HepG2 (cell line): ENCODE data around the gene MAPK1. TPM values are rescaled to one million over a fixed set of nuclear protein-coding genes. Genes with fewer than 3 reads are reported as not detected.

Source experiments
- ATAC-seq: fragments of 200-7000 bp; cut with Tn5 transposase; 3 replicates; pipeline ENCODE4 v1.9.1; 2020; ENCODE audit warnings: mild to moderate bottlenecking, moderate library complexity
- BruUV-seq: library from RNA; stranded (reverse); fragments of 400-500 nt; replicated peaks from 2 replicates; lab custom pipeline; 2021; lab: Mats Ljungman, UMichigan
- CTCF ChIA-PET: fragments of 300-600 bp; formaldehyde crosslinking; extraction: SDS; loops from one replicate; lab custom pipeline; 2021; ENCODE audit warnings: low total read pairs, inconsistent platforms, low intra/inter-chr PET ratio; lab: Yijun Ruan, JAX
- POLR2A ChIA-PET: fragments of 350-600 bp; sonication (Branson Sonifier 250); formaldehyde crosslinking; loops from one replicate; lab custom pipeline; 2020; ENCODE audit warnings: antibody characterized with exemption, inconsistent platforms; lab: Yijun Ruan, JAX
- DNase-seq: peaks from one replicate; pipeline ENCODE4 v3.0.0-alpha.2; 2015; ENCODE audit warnings: low spot score
- FAIRE-seq: peaks from 3 replicates; lab custom pipeline; 2011; peaks lifted over from hg19 to GRCh38; lab: Jason Lieb, UNC
- H2AFZ ChIP-seq: one replicate; pipeline ENCODE4 v1.6.1; 2011; ENCODE audit warnings: low read length, inconsistent platforms
- H3K27ac ChIP-seq: fragments of 300-600 bp; 3 replicates; pipeline ENCODE4 v1.8.0; 2011; ENCODE audit warnings: mixed run types, mild to moderate bottlenecking, mixed read lengths, low read length, inconsistent platforms; ENCODE audit not compliant: insufficient read depth; ENCODE audit errors: extremely low read length
- H3K27me3 ChIP-seq, 2 experiments: fragments of 200-600 bp in 1 of 2; 2 replicates in 1 of 2; 3 replicates in 1 of 2; pipeline versions ENCODE4 v1.6.0 to v1.8.0; 2011; ENCODE audit warnings: low read length in 2 of 2, mild to moderate bottlenecking in 2 of 2, moderate library complexity in 2 of 2, inconsistent platforms in 1 of 2; ENCODE audit not compliant: insufficient read depth in 2 of 2, control insufficient read depth in 1 of 2
- H3K36me3 ChIP-seq, 2 experiments: fragments of 200-600 bp in 1 of 2; replicated peaks in 1 of 2; 2 replicates in 1 of 2; 3 replicates in 1 of 2; pipeline versions ENCODE4 v1.5.1 to v1.8.0; 2011; ENCODE audit warnings: low read length in 2 of 2, inconsistent platforms in 1 of 2; ENCODE audit not compliant: insufficient read depth in 2 of 2, control insufficient read depth in 1 of 2
- H3K4me1 ChIP-seq: 2 replicates; pipeline ENCODE4 v1.5.1; 2012; ENCODE audit warnings: low read length, inconsistent platforms; ENCODE audit not compliant: insufficient read depth
- H3K4me2 ChIP-seq: 2 replicates; pipeline ENCODE4 v1.6.0; 2011; ENCODE audit warnings: low read depth, low read length, inconsistent platforms
- H3K4me3 ChIP-seq, 3 experiments: fragments of 200-600 bp in 1 of 3; sonication (generic), shearing (Covaris generic) in 1 of 3; replicated peaks in 1 of 3; 2 replicates each; pipeline ENCODE4 v1.5.1; 2011 to 2016; ENCODE audit warnings: low read length in 3 of 3, inconsistent platforms in 2 of 3, low read depth in 2 of 3, mild to moderate bottlenecking in 2 of 3, control low read depth in 1 of 3, mixed read lengths in 1 of 3; ENCODE audit not compliant: insufficient read depth in 1 of 3
- H3K79me2 ChIP-seq: one replicate; pipeline ENCODE4 v1.6.1; 2011; ENCODE audit warnings: low read length, inconsistent platforms; ENCODE audit not compliant: insufficient read depth
- H3K9ac ChIP-seq: 2 replicates; pipeline ENCODE4 v1.6.0; 2011; ENCODE audit warnings: mild to moderate bottlenecking, low read depth, low read length, inconsistent platforms; ENCODE audit not compliant: insufficient read depth
- H3K9me3 ChIP-seq: 2 replicates; pipeline ENCODE4 v1.5.1; 2012; ENCODE audit warnings: mild to moderate bottlenecking, low read length
- H4K20me1 ChIP-seq: 2 replicates; pipeline ENCODE4 v1.6.0; 2011; ENCODE audit warnings: inconsistent platforms, mild to moderate bottlenecking, low read length, moderate library complexity; ENCODE audit not compliant: insufficient read depth
- ARID2 ChIP-seq: sonication (generic); formaldehyde crosslinking; IDR thresholded peaks from 2 replicates; pipeline ENCODE4 v1.8.1; 2022; ENCODE audit warnings: mild to moderate bottlenecking, missing genetic modification reagents, borderline replicate concordance
- ARID5B ChIP-seq: IDR thresholded peaks from 2 replicates; pipeline ENCODE4 v1.4.0; 2020; ENCODE audit warnings: mild to moderate bottlenecking, missing genetic modification reagents
- GTF2F1 ChIP-seq: fragments of 150-350 bp; IDR thresholded peaks from 2 replicates; pipeline ENCODE4 v1.6.1; 2014; ENCODE audit warnings: low read length
- MAFG ChIP-seq: sonication (generic); formaldehyde crosslinking; IDR thresholded peaks from 2 replicates; pipeline ENCODE4 v1.5.1; 2020; ENCODE audit warnings: mild to moderate bottlenecking, missing genetic modification reagents
- NCOA5 ChIP-seq: sonication (generic); formaldehyde crosslinking; IDR thresholded peaks from 2 replicates; pipeline ENCODE4 v1.4.0; 2020; ENCODE audit warnings: missing genetic modification reagents
- NCOR1 ChIP-seq: fragments of 200-600 bp; sonication (generic); IDR thresholded peaks from 2 replicates; pipeline ENCODE4 v1.7.0; 2017; ENCODE audit warnings: antibody characterized with exemption, low read length, borderline replicate concordance
- PAXIP1 ChIP-seq: sonication (generic); formaldehyde crosslinking; conservative IDR thresholded peaks from 2 replicates; pipeline ENCODE4 v1.4.0; 2020; ENCODE audit warnings: mild to moderate bottlenecking, missing genetic modification reagents, moderate library complexity
- TERF1 ChIP-seq: sonication (generic); formaldehyde crosslinking; IDR thresholded peaks from 2 replicates; pipeline ENCODE4 v1.8.0; 2022; ENCODE audit warnings: mild to moderate bottlenecking, missing genetic modification reagents, moderate library complexity
- ZNF274 ChIP-seq: sonication (generic); formaldehyde crosslinking; IDR thresholded peaks from 2 replicates; pipeline ENCODE4 v1.5.1; 2020; ENCODE audit warnings: mild to moderate bottlenecking, missing genetic modification reagents
- ZNF704 ChIP-seq: sonication (generic); formaldehyde crosslinking; IDR thresholded peaks from 2 replicates; pipeline ENCODE4 v1.8.1; 2023; ENCODE audit warnings: mild to moderate bottlenecking, inconsistent platforms, moderate library complexity, missing genetic modification reagents, borderline replicate concordance
- ZNF772 ChIP-seq: sonication (generic); formaldehyde crosslinking; IDR thresholded peaks from 2 replicates; pipeline ENCODE4 v1.5.0; 2020; ENCODE audit warnings: mild to moderate bottlenecking, missing genetic modification reagents
- WGBS: methylation state at CpG from one replicate; pipeline ENCODE4 v1.1.6; 2017; ENCODE audit warnings: low lambda C conversion rate; 5-methylcytosine and 5-hydroxymethylcytosine counted together
- in situ Hi-C: cut with HindIII; loops from 2 replicates; pipeline ENCODE4 v1.10.0; 2017; ENCODE audit warnings: low pct_unique_long_range_greater_than_20kb; ENCODE audit not compliant: extremely low pct_ligation_motif_present
- intact Hi-C: fragments of 100-400 bp; cut with micrococcal nuclease; formaldehyde crosslinking; loops from one replicate; pipeline ENCODE4 v1.10.0; 2022; ENCODE audit not compliant: unreplicated experiment
- polyA plus RNA-seq, 8 experiments: library from polyadenylated mRNA; depleted of rRNA in 3 of 8; stranded (reverse) in 7 of 8; unstranded in 1 of 8; fragments of >200 nt; fragmentation: Illumina TruSeq in 4 of 8; extraction: Trizol in 4 of 8; gene quantifications; 2 replicates each; pipeline versions ENCODE4 v1.2.1 to v1.2.3, GENCODE V29; 2011 to 2016; ENCODE audit warnings: low read depth in 4 of 8, missing spikeins in 1 of 8, mixed read lengths in 1 of 8; ENCODE audit not compliant: insufficient read depth in 1 of 8
- total RNA-seq, 5 experiments: library from RNA; depleted of rRNA; stranded (reverse); fragments of >200 nt; fragmentation: Illumina TruSeq; extraction: Trizol; gene quantifications; 2 replicates each; pipeline ENCODE4 v1.2.3, GENCODE V29; 2016; ENCODE audit warnings: low read depth in 1 of 5

MAPK1 gene
- total and polyA plus RNA-seq, 2 of the 13 experiments (the other 11 are each of a cell fraction or from before 2014, with no cell fraction given): 107 to 114 TPM

GRCh38 chr22:21727768-21728167 is 139.7 kb downstream of the MAPK1 start (continued):
- TF ChIP-seq ARID5B (CRISPR knock-in tag): no peak

GRCh38 chr22:21727159-21727558 is 140.3 kb downstream of the MAPK1 start:
- no peak overlapping the region for H3K4me2 ChIP-seq
- no peak overlapping the region for H3K4me3 ChIP-seq
- in situ Hi-C loops (no loop called here), intact Hi-C loops (no loop called here)
- ChIA-PET CTCF (interaction anchor here (2.3 kb wide), 1 partner anchor 14 kb away, joined by 15 read pairs; no protein-coding TSS in a partner anchor), POLR2A (no interaction called here)
- H2AFZ ChIP-seq: no peak overlapping the region
- H3K9me3 ChIP-seq: no peaks in the 10 kb centered on the region
- no peak overlapping the region for H3K9ac ChIP-seq
- H3K4me1 ChIP-seq: peaks cover 5% of the 10 kb centered on the region; the same call in 1 of the 2 replicates
- no peaks in the 10 kb centered on the region for H3K36me3 ChIP-seq
- 38% methylated on average over 4 of the region's 4 CpGs for WGBS
- no peaks in the 10 kb centered on the region for H4K20me1 ChIP-seq
- DNase-seq: no peak
- no TSS peak for BruUV-seq
- no peak for FAIRE-seq
- no peak overlapping the region for H3K27ac ChIP-seq
- no peak for ATAC-seq
- H3K79me2 ChIP-seq: no peaks in the 10 kb centered on the region
- H3K27me3 ChIP-seq: peaks cover 0 to 7% of the 10 kb centered on the region in 2 experiments; a peak in 2 of 5 replicates
- TF ChIP-seq ZNF772 (no peak), ZNF274 (CRISPR knock-in tag) (no peak), PAXIP1 (CRISPR knock-in tag) (no peak), ZNF704 (CRISPR knock-in tag) (no peak), NCOA5 (CRISPR knock-in tag) (no peak), MAFG (CRISPR knock-in tag) (no peak), ARID2 (no peak), NCOR1 (no peak), GTF2F1 (no peak), TERF1 (no peak)
